ENCODE results near the gene RGS5. TPM values are rescaled to one million over a fixed set of nuclear protein-coding genes. Genes with fewer than 3 reads are reported as not detected.

Gene RGS5
- total RNA-seq, 3 donors from 2014 or later (not counting 1 experiment from before 2014, with no cell fraction given): 0.12 to 0.30 (median 0.14) TPM

GRCh38 chr1:163163881-163164582 lies 38.7 kb downstream of the RGS5 start:
- Mint-ChIP-seq H3K4me3 (no peak overlapping the region), H3K27ac (no peak overlapping the region), H3K27me3 (ENCODE audit: low read depth in 2 of 2) (peaks cover 0 to 3% of the 10 kb centered on the region in 2 donors), H3K4me1 (no peaks in the 10 kb centered on the region), H3K36me3 (no peaks in the 10 kb centered on the region), H3K9me3 (no peaks in the 10 kb centered on the region)
- intact Hi-C loops (cut with micrococcal nuclease): no loop called here
- Histone ChIP-seq H3K4me3 (ENCODE audit: low read length) (no peak overlapping the region), H3K36me3 (ENCODE audit: control insufficient read depth, insufficient read depth, low read length) (no peaks in the 10 kb centered on the region), H3K27me3 (ENCODE audit: control insufficient read depth, insufficient read depth, low read length) (no peaks in the 10 kb centered on the region), H3K27ac (ENCODE audit: low read length) (no peak overlapping the region), H3K4me1 (ENCODE audit: control insufficient read depth, insufficient read depth, low read length) (no peaks in the 10 kb centered on the region), H3K9me3 (ENCODE audit: control insufficient read depth, insufficient read depth, low read length) (no peaks in the 10 kb centered on the region)
- no peak for TF ChIP-seq CTCF (IDR thresholded peaks at IDR 0.05)
- ATAC-seq: no peak
- DNase-seq: no peak
- WGBS (ENCODE audit: insufficient coverage): 84% methylated on average over 4 of the region's 4 CpGs

GRCh38 chr1:163163163-163163562 lies 39.6 kb downstream of the RGS5 start:
- WGBS (ENCODE audit: insufficient coverage): 100% methylated on average over 1 of the region's 4 CpGs
- Mint-ChIP-seq H3K27ac (no peak overlapping the region), H3K36me3 (no peaks in the 10 kb centered on the region), H3K27me3 (ENCODE audit: low read depth in 2 of 2) (peaks cover 0 to 3% of the 10 kb centered on the region in 2 donors), H3K4me3 (no peak overlapping the region), H3K9me3 (peaks cover under 1 to 3% of the 10 kb centered on the region in 2 donors), H3K4me1 (no peaks in the 10 kb centered on the region)
- TF ChIP-seq CTCF (IDR thresholded peaks at IDR 0.05): no peak
- no peak for ATAC-seq
- no peaks in the 10 kb centered on the region for H3K36me3 ChIP-seq (ENCODE audit: control insufficient read depth, insufficient read depth, low read length)
- no peak overlapping the region for H3K27ac ChIP-seq (ENCODE audit: low read length)
- H3K4me3 ChIP-seq (ENCODE audit: low read length): no peak overlapping the region
- intact Hi-C loops (cut with micrococcal nuclease): no loop called here
- DNase-seq: no peak
- no peaks in the 10 kb centered on the region for H3K9me3 ChIP-seq (ENCODE audit: control insufficient read depth, insufficient read depth, low read length)
- H3K27me3 ChIP-seq (ENCODE audit: control insufficient read depth, insufficient read depth, low read length): no peaks in the 10 kb centered on the region
- no peaks in the 10 kb centered on the region for H3K4me1 ChIP-seq (ENCODE audit: control insufficient read depth, insufficient read depth, low read length)

GRCh38 chr1:163162381-163162914 lies 40.3 kb downstream of the RGS5 start:
- Histone ChIP-seq H3K27ac (ENCODE audit: low read length) (no peak overlapping the region), H3K9me3 (ENCODE audit: control insufficient read depth, insufficient read depth, low read length) (no peaks in the 10 kb centered on the region), H3K4me3 (ENCODE audit: low read length) (no peak overlapping the region), H3K4me1 (ENCODE audit: control insufficient read depth, insufficient read depth, low read length) (no peaks in the 10 kb centered on the region), H3K27me3 (ENCODE audit: control insufficient read depth, insufficient read depth, low read length) (no peaks in the 10 kb centered on the region), H3K36me3 (ENCODE audit: control insufficient read depth, insufficient read depth, low read length) (no peaks in the 10 kb centered on the region)
- intact Hi-C loops (cut with micrococcal nuclease): no loop called here
- DNase-seq: no peak
- no peak for TF ChIP-seq CTCF (IDR thresholded peaks at IDR 0.05)
- no peaks in the 10 kb centered on the region for H3K4me1 Mint-ChIP-seq
- H3K27ac Mint-ChIP-seq: no peak overlapping the region
- no peak overlapping the region for H3K4me3 Mint-ChIP-seq
- 93% methylated on average over 4 of the region's 6 CpGs for WGBS (ENCODE audit: insufficient coverage)
- peaks cover 3 to 6% of the 10 kb centered on the region in 2 donors for H3K9me3 Mint-ChIP-seq
- no peaks in the 10 kb centered on the region for H3K36me3 Mint-ChIP-seq
- ATAC-seq: no peak
- peaks cover 0 to 5% of the 10 kb centered on the region in 2 donors for H3K27me3 Mint-ChIP-seq (ENCODE audit: low read depth in 2 of 2)
